Activated CD8-positive, alpha-beta memory T cell treated with anti-CD3 and anti-CD28 coated beads, Interleukin-2, amount 50 U/mL, for 24 hours (primary cell): ENCODE measurements around the gene RCAN3.
"Not testable (repeated sequence)": the region's sequence is repeated elsewhere in the genome, so short reads cannot be mapped to it uniquely, and the experiment has no call there.

Experiments used
- DNase-seq: peaks from one replicate; pipeline ENCODE4 v3.0.0-alpha.2; 2020; ENCODE audit errors: extremely low read depth

The RCAN3 gene

DNA sequence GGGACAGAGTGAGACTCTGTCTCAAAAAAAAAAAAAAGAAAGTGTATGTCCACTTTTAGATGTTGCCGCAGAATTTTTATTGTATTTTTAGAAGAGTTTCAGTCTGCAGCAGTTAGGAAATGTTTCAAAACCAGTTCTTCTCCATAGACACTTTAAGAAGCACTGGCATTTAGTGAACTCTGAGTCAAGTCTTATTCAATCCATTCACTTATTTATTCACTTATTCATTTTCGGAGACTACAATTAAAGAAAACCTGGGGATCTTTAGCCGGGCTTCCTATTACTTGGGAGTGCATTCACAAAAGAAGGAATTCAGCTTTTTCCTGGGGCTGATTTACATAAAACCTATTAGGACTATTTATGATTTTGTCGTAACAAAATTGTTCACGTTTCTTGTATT, 12.3 kb downstream of the RCAN3 start:
- DNase-seq: no peak

DNA sequence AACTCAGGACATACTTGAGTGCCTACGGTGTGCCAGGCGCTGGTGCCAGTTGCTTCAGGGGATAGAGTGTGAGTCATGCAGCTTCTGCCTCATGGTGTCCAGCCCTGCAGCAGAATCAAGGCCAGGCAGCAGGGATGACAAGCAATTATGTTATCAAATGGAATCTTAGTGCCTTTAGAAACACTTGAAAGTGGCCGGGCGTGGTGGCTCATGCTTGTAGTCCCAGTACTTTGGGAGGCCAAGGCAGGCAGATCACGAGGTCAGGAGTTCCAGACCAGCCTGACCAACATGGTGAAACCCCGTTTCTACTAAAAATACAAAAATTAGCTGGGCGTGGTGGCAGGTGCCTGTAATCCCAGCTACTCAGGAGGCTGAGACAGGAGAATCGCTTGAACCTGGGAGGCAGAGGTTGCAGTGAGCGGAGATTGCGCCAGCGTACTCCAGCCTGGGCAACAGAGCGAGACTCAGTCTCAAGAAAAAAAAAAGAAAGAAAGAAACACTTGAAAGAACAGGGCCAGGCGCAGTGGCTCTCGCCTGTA, 13.1 kb downstream of the RCAN3 start:
- DNase-seq: not testable (repeated sequence)

DNA sequence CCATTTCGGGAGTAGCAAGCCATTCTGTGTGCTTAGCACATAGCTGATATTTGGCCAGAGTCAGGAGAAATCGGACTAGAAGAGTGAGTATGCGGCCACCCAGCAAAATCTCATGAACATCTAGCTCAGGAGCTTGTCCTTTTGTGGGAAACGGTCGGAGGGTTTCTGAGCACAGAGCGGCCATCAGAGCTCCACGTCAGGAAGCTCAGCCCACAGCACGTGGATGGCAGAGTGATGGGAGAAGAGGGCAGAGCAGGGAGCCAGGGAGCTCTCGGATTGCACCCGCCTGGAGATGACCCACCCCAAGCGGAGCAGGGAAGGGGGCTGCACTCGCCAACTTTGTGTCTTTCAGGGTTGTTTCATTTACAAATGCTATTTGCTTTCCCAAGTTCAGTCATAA, 13.9 kb downstream of the RCAN3 start:
- no peak for DNase-seq

DNA sequence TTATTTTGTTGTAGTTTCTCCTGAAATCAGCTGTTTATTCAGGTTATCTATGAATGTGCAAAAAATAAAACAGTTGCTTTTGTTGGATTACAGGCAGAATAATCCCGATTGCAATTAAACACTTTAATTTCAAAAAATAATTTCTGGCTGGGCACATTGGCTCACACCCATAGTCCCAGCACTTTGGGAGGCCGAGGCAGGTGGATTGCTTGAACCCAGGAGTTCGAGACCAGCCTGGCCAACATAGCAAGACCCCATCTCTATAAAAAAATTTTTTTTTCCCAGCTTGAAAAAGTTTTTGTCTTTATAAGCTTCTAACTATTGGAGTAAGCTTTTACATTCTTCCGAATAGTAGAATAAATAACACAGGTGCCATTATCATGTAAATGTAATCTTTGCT, 15.3 kb downstream of the RCAN3 start:
- DNase-seq: no peak

DNA sequence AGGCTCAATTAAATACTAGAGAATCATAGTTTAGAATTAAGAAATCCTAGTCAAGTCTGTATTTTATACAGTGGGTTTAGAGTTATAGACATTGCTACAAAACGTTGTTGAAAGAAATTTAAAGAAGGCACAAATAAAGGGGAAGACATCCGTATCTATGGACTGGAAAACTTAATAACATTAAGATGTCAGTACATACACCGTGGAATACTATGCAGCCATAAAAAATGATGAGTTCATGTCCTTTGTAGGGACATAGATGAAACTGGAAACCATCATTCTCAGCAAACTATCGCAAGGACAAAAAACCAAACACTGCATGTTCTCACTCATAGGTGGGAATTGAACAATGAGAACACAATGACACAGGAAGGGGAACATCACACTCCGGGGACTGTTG, 17.6 kb downstream of the RCAN3 start:
- not testable (repeated sequence) for DNase-seq

DNA sequence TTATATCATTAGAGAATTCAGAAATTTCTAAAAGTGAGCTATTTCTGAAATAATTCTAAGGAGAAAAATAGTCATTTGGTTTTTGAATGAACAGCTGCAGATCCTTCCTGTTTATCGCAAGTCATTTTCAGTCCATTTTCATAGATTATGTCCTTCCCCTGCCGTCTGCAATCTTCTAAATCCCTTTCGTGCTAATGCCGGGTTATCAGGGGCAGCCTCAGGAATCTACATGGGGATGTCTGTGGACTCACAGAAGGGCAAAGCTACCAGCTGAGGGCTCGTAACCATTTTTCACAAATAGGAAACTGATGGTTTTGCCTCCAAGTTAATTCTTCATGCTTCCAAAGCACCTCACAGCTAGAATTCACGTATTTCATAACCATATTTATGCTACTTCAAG, 23.0 kb downstream of the RCAN3 start:
- no peak for DNase-seq

DNA sequence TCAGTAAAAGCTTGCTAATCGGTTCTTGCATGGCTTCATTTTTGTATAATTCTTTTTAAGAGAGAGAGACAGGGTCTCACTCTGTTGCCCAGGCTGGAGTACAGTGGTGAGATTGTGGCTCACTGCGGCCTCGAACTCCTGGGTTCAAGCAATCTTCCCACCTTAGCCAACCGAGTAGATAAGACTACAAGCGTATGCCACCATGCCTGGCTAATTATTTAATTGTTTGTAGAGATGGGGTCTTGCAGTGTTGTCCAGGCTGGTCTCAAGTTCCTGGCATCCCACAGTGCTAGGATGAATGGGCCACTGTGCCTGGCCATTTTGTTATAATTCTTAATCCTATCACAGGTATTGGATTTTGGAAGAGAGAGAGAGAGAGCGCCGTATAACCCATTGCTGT, 23.4 kb downstream of the RCAN3 start:
- no peak for DNase-seq

DNA sequence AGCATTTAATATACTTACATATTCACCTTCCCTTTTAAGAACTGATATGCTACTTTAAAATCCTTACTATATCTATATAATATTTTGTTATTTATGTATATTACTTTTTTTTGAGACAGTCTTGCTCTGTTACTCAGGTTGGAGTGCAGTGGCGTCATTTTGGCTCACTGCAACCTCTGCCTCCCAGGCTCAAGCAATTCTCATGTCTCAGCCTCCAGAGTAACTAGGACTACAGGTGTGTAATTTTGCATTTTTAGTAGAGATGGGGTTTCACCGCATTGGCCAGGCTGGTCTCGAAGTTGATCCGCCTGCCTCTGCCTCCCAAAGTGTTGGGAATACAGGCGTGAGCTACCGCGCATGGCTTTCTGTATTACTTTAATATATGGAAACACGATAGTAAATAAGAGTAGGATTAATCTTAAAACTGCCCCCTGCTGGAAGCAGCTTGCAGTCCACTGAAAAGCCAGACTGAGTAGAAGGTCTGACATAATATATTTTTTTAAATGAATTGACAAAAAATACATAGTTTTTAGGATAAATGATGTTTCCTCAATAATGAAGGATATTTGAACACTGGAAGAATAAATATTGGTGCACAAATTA, 24.4 kb downstream of the RCAN3 start:
- no peak for DNase-seq

DNA sequence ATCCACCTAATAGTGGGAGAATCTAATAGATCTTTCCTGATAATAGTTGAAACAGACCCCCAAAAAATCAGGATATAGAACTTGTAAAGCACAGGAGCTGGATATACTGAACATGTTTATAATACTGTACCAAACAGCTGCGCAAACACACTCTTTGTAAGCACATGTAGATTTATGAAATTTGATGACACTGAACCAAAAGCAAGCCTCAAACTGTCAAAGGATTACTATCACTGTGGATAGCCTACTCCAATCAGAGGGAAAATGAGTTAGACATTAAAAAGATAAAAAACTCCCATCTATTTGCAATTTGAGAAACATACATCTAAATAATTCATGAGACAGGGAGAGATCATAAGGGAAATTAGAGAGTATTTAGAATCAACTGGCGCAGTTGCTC, 26.1 kb downstream of the RCAN3 start:
- DNase-seq: no peak

DNA sequence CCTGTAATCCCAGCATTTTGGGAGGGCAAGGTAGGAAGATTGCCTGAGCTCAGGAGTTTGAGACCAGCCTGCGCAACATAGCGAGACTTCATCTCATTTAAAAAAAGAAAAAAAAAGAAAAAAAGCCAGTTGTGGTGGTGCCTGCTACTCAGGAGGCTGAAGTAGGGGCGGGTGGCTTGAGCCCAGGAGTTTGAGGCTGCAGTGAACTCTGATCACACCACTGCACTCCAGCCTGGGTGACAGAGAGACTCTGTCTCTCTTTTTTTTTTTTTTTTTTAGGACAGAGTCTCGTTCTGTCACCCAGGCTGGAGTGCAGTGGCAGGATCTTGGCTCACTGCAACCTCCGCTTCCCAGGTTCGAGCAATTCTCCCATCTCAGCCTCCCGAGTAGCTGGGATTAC, 26.7 kb downstream of the RCAN3 start:
- DNase-seq: not testable (repeated sequence)

DNA sequence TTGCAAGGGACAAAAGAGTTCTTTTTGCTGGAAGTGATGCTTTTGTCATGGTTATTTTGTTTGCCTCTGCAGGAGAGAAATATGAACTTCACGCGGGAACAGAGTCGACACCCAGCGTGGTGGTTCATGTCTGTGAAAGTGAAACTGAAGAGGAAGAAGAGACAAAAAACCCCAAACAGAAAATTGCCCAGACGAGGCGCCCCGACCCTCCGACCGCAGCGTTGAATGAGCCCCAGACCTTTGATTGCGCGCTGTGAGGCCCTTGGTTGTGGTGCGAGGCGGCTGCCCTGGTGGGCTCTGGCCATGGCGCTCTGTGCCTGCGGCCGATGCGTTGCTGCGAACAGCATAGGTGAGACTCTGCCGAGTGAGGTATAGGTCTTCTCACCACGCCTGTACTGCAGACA, 32.4 kb downstream of the RCAN3 start:
- peak; percentile 43 for DNase-seq

DNA sequence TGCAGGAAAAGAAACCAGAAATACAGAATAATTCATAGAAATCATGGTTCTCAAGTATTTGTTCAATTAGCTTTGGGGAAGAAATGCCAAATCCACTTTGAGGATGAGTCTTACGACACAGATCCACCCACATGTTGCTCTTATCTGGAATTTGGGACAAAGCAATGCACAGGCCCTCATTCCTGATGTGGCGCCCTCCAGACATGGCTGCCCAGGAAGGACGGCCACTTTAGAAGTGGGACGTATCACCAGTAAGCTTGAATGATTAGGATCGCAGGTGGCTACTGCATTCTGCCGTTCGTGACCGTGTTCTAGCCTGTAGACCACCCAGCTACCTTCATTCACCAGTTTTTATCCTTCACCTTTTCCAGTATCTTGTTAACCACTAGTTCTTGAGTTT, 33.1 kb downstream of the RCAN3 start:
- no peak for DNase-seq

DNA sequence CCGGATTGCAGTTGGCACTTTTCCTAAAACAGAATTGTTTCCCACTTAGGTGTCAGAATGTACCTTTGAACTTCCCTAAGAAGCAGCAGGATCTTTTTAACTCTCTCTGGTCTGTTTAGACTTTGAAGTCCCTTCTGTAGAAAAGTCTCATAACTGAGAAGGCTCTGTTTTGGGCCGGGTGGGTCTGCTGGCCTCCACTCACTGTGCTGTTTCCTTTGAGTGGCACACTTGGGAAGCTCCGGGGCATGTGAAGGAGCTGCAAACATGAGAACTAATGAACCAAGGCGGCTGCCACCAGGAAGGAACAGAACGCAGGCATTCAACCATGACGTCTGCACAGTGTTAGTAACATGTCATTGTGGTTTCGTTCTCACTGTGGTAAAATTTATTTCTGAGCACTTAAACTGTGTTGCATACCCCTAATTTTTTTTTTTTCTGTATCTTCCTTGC, 33.8 kb downstream of the RCAN3 start:
- peak; percentile 46 for DNase-seq

DNA sequence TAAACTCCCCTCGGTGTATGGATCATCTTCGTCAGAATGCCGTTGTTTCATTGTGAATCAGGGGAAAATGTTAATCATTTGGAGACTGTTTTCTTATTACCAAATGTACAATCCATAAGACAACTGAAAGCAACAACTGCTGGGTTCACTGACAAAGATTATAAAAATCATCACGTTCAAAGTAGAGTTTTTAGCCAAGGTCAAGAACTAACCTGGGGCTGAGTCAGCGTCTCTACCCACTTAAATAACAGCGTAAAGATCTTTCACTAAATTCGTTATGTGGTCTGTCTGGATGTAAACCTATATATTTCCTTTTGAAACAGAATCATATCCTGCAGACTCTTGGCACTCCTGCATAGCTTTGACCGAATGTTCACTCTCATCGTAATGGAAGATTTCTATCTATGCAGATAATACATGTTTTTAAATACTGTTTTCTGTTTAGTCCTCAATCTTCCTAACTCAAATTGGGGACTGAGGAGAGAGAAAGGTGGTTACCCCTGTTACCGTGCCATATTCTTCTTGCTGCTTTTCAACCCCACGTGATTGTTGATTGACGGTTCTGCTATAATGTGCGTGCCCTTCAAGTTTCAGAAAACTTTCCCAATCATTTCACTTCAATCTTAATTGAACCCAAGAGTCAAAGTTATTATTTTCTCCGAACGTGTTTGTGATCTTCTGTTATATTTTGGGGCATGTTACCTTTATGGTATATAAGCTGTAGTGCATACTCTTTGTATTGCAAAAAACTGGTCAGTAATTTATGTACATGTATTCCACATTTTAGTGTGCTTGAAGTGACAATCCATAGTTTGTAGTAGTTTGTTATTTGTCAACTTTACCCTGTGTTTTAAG, 37.6 kb downstream of the RCAN3 start:
- no peak for DNase-seq

DNA sequence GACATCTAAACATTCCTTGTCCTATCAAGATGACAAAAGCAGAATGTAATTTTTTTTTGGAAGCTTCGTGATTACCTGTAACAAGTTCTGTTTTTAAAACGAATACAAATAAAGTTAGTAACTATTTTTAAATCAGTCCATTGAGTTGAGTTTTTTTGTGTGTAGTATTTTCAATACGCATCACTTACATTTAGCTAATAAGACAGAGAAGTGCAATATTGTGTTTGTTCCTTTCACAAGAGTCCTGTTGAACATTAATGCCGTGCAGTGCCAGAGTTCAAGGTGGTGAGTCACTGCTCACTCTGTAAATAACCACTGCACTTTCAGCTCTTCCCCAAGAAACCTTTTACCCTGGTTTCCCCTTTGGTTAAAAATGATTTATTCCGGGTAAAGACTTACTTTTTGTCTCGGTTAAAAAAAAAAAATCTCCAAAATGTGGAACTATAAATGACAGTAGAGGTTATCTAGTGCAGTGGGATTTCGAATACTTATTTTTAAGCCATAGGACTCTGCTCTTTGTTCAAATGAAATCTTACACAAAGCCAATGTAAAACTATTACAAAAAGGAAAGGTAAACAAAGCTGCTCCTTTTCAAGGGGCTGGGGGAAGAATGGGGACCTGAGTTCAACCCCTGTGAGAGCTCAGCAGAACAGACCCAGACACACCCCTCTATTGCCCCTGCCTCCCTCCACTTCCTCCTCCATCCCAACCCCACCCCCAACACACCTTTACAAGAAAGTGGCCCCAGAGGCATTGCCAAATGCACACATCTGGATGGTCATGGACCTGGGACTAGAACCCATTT, 38.5 kb downstream of the RCAN3 start:
- no peak for DNase-seq

DNA sequence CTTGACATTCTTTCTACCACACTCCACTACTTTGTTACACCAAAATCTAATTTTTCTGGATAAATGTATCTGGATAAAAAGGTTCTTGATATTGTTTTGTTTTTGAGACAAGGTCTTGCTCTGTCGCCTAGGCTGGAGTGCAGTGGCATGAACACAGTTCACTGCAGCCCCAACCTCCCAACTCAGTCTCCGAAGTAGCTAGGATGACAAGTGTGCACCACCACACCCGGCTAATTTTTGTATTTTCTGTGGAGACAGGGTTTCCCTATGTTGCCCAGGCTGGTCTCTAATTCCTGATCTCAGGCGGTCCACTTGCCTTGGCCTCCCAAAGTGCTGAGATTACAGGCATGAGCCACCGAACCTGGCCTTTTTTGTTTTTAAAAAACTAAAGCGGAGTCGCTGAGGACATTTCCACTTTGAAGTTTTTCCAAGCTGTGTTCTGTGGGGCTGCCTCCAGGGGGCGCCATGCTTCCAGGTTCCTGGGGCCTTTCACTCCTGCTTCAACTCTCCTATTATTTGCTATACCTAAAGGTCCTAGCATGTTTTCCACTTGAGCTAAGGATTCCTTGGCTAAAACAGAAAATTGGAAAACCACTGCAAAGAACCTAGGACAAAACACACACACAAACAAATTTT, 39.2 kb downstream of the RCAN3 start:
- DNase-seq: no peak

DNA sequence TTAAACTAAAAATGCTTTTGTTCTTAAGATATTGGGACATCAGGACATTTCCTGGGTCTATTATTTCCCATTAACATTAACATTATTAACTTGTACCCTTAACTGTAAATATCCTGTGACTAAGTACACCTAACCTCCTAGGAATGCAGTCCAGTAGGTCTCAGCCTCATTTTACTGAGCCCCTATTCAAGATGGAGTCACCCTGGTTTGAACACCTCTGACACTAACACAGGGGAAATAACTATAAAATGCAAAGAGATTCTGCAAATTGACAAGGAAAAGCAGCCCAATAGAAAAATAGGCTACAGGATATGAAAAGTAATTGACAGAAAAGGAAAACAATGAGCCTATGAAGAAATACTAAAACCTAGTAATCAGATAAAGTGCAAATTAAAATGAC, 41.6 kb downstream of the RCAN3 start:
- DNase-seq: no peak

DNA sequence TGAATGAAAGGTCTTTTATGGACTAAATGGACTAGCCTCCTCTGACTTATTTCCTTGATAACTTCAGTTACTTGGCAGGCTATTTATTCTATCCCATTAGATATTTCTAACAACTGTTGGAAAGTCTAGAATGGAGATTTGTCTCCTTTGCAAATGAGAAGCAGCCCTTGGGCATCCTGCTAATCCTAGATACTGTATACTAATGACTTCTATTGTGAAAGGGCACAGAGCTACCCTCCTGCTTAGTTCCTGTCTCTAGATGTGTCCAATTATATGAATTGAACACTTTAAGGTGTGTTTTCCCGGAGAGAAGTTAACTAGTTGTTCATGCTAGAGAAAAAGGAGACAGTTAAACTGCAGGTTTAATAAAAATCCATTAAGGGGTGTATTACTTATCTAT, 43.0 kb downstream of the RCAN3 start:
- DNase-seq: no peak

DNA sequence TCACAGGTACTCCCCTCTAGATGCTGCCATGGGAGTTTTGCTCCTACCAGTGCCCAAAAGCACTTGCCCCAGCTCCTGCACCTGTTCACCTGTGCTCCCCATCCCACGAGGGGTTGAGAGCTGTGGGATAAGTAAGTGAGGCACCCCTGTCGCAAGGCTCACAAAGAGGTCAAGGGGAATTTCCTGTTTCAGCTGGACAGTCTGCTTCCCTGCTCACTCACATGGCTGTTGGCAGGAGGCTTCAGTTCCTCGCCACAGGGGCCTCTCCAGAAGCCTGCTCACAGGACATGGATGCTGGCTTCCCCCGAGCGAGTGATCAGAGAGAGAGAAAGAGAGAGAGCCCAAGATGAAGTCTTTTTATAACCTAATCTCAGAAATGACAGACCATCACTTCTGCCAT, 44.6 kb downstream of the RCAN3 start:
- DNase-seq: no peak

DNA sequence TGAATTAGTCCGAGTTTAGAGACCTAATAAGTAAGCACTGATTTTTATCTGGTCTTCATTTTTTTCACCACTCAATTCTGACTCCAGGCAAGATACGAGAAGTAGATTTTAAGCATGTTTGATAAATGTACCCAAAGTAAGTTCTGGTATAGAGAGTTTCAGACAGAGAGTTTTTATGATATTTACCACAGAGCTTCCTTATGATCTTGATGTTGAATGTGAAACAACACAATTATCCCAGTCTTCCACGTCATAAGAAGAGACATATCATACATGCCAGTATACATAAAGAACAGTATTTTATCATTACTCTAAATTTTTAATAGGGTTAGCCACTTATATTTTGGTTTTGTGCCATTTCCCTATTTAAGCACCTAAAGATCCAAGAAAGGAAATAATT, 45.4 kb downstream of the RCAN3 start:
- DNase-seq: no peak

DNA sequence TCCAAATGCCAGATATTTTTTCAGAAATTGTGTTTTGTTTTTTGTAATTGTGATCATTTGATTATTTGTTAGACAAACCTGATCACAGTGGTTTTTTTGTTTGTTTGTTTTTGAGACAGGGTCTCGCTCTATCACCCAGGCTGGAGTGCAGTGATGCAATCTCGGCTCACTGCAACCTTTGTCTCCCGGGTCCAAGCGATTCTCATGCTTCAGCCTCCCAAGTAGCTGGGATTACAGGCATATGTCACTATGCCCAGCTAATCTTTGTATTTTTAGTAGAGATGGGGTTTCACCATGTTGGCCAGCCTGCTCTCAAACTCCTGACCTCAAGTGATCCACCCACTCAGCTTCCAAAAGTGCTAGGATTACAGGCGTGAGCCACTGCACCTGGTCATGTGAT, 46.6 kb downstream of the RCAN3 start:
- DNase-seq: not testable (repeated sequence)
